ENCODE results near the gene KLF7. TPM values are rescaled to one million over a fixed set of nuclear protein-coding genes. Genes with fewer than 3 reads are reported as not detected.

Gene KLF7
- total RNA-seq, 1 experiment from 2014 or later = 15.4 TPM

DNA sequence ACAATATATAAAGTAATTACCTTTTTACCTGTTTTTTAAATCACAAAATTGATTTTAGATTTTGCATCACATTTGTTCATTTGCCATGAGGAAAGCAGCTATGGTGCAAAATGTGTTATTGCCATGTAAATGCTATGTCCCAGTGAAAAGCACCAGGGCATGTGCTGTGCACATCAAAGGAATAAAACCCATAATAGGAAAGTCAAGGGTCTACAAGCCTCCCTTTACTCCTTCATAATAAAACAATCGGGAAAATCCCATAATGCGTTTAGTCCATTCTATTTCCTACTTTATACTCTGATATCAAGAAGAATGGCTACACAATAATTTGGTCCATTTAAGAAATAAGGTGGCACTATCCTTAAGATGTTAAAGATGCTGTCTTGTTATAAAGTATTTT, 53.0 kb downstream of the KLF7 start:
- no peak overlapping the region for H3K4me2 ChIP-seq (ENCODE audit: low read length)
- H3K4me1 ChIP-seq (ENCODE audit: control insufficient read depth in 1 of 2, insufficient read depth in 2 of 2, low read length in 2 of 2) = no peaks in the 10 kb centered on the region

DNA sequence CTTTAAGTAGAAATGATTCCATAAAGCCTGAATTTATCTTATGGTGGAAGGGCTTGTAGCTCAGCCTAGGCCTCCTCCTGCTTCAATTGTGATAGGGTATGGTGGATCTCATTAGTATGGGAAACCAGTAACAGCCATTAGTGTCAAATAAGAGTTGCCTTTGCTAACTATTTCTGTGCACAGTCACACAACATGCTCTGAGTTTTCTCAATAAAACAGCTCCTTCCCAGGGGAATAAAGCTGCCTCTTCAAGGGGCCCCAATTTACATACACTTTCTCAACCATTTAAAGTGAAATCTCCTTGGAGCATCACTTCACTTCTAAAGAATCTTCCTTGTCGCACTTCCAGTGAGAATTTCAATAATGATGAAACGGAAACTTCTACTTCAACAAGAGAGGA, 53.4 kb downstream of the KLF7 start:
- H2AFZ ChIP-seq (ENCODE audit: low read depth, low read length, poor library complexity, severe bottlenecking) = no peak overlapping the region
- no peaks in the 10 kb centered on the region for H3K36me3 ChIP-seq (ENCODE audit: control insufficient read depth in 1 of 2, insufficient read depth in 2 of 2, low read length in 2 of 2)
- DNase-seq (ENCODE audit: low read depth, low spot score) (no peak), ATAC-seq (no peak)
- no peaks in the 10 kb centered on the region for H4K20me1 ChIP-seq (ENCODE audit: insufficient read depth)
- no peaks in the 10 kb centered on the region for H3K79me2 ChIP-seq (ENCODE audit: insufficient read depth, low read length)
- no peaks in the 10 kb centered on the region for H3K9me3 ChIP-seq (ENCODE audit: control insufficient read depth in 1 of 2, insufficient read depth in 1 of 2, low read depth in 1 of 2, low read length in 2 of 2)
- no peaks in the 10 kb centered on the region for H3K4me1 ChIP-seq (ENCODE audit: control insufficient read depth in 1 of 2, insufficient read depth in 2 of 2, low read length in 2 of 2)
- POLR2A ChIA-PET = no interaction called here
- H3K9ac ChIP-seq (ENCODE audit: low read length) = no peak overlapping the region
- H3K9me2 ChIP-seq (ENCODE audit: insufficient read depth) = no peaks in the 10 kb centered on the region
- no peak overlapping the region for H3K27ac ChIP-seq (ENCODE audit: low read depth, low read length)
- CTCF ChIA-PET = no interaction called here
- RAD21 ChIA-PET (ENCODE audit: low non-redundant PET in 1 of 2, low total read pairs in 2 of 2, uncharacterized antibody in 2 of 2, unreplicated experiment in 2 of 2) = no interaction called here
- BruUV-seq (replicated peaks) = no TSS peak
- no peak overlapping the region for H3K4me3 ChIP-seq (replicated peaks in 1 of 2; ENCODE audit: low read depth in 1 of 2, low read length in 2 of 2)
- intact Hi-C loops (cut with micrococcal nuclease) = no loop called here
- H3K4me2 ChIP-seq (ENCODE audit: low read length) = no peak overlapping the region
- no peaks in the 10 kb centered on the region for H3K27me3 ChIP-seq (ENCODE audit: insufficient read depth, low read length)
- TF ChIP-seq, protein P1, sequence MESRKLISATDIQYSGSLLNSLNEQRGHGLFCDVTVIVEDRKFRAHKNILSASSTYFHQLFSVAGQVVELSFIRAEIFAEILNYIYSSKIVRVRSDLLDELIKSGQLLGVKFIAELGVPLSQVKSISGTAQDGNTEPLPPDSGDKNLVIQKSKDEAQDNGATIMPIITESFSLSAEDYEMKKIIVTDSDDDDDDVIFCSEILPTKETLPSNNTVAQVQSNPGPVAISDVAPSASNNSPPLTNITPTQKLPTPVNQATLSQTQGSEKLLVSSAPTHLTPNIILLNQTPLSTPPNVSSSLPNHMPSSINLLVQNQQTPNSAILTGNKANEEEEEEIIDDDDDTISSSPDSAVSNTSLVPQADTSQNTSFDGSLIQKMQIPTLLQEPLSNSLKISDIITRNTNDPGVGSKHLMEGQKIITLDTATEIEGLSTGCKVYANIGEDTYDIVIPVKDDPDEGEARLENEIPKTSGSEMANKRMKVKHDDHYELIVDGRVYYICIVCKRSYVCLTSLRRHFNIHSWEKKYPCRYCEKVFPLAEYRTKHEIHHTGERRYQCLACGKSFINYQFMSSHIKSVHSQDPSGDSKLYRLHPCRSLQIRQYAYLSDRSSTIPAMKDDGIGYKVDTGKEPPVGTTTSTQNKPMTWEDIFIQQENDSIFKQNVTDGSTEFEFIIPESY (IDR thresholded peaks at IDR 0.05; ENCODE audit: extremely low read depth, insufficient replicate concordance, low read length) = no peak
- TF ChIP-seq ZNF274 (IDR thresholded peaks at IDR 0.05; ENCODE audit: low read depth, low read length) (no peak), POLR2AphosphoS5 (IDR thresholded peaks at IDR 0.05; ENCODE audit: low read depth, low read length) (no peak), RAD21 (IDR thresholded peaks at IDR 0.05; ENCODE audit: low read depth) (no peak), EZH2phosphoT487 (IDR thresholded peaks at IDR 0.05; ENCODE audit: borderline replicate concordance) (no peak), EGR1 (IDR thresholded peaks at IDR 0.05; ENCODE audit: low read depth) (no peak), ZFX (IDR thresholded peaks at IDR 0.05) (no peak)
- TF ChIP-seq, protein P2, sequence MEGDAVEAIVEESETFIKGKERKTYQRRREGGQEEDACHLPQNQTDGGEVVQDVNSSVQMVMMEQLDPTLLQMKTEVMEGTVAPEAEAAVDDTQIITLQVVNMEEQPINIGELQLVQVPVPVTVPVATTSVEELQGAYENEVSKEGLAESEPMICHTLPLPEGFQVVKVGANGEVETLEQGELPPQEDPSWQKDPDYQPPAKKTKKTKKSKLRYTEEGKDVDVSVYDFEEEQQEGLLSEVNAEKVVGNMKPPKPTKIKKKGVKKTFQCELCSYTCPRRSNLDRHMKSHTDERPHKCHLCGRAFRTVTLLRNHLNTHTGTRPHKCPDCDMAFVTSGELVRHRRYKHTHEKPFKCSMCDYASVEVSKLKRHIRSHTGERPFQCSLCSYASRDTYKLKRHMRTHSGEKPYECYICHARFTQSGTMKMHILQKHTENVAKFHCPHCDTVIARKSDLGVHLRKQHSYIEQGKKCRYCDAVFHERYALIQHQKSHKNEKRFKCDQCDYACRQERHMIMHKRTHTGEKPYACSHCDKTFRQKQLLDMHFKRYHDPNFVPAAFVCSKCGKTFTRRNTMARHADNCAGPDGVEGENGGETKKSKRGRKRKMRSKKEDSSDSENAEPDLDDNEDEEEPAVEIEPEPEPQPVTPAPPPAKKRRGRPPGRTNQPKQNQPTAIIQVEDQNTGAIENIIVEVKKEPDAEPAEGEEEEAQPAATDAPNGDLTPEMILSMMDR (IDR thresholded peaks at IDR 0.05 in 2 of 3, conservative IDR thresholded peaks at IDR 0.05 in 1 of 3; ENCODE audit: borderline replicate concordance in 1 of 3, insufficient read depth in 1 of 3, low read depth in 2 of 3, low read length in 2 of 3) = no peak

More for the DNA sequence above, 53.0 kb downstream of the KLF7 start:
- BruUV-seq (replicated peaks) = no TSS peak
- intact Hi-C loops (cut with micrococcal nuclease) = no loop called here
- TF ChIP-seq, protein P2 (IDR thresholded peaks at IDR 0.05 in 2 of 3, conservative IDR thresholded peaks at IDR 0.05 in 1 of 3; ENCODE audit: borderline replicate concordance in 1 of 3, insufficient read depth in 1 of 3, low read depth in 2 of 3, low read length in 2 of 3) = no peak
- H3K9me2 ChIP-seq (ENCODE audit: insufficient read depth) = no peaks in the 10 kb centered on the region
- DNase-seq (ENCODE audit: low read depth, low spot score) = no peak
- no peak overlapping the region for H3K27ac ChIP-seq (ENCODE audit: low read depth, low read length)
- no peak overlapping the region for H2AFZ ChIP-seq (ENCODE audit: low read depth, low read length, poor library complexity, severe bottlenecking)
- H4K20me1 ChIP-seq (ENCODE audit: insufficient read depth) = no peaks in the 10 kb centered on the region
- H3K79me2 ChIP-seq (ENCODE audit: insufficient read depth, low read length) = no peaks in the 10 kb centered on the region
- no peaks in the 10 kb centered on the region for H3K36me3 ChIP-seq (ENCODE audit: control insufficient read depth in 1 of 2, insufficient read depth in 2 of 2, low read length in 2 of 2)
- no peak overlapping the region for H3K4me3 ChIP-seq (replicated peaks in 1 of 2; ENCODE audit: low read depth in 1 of 2, low read length in 2 of 2)
- ChIA-PET RAD21 (ENCODE audit: low non-redundant PET in 1 of 2, low total read pairs in 2 of 2, uncharacterized antibody in 2 of 2, unreplicated experiment in 2 of 2) (no interaction called here), CTCF (no interaction called here), POLR2A (no interaction called here)
- no peak overlapping the region for H3K9ac ChIP-seq (ENCODE audit: low read length)
- no peaks in the 10 kb centered on the region for H3K9me3 ChIP-seq (ENCODE audit: control insufficient read depth in 1 of 2, insufficient read depth in 1 of 2, low read depth in 1 of 2, low read length in 2 of 2)
- no peaks in the 10 kb centered on the region for H3K27me3 ChIP-seq (ENCODE audit: insufficient read depth, low read length)
- ATAC-seq = no peak
